Measurements from ENCODE around the gene OR2C1.

The OR2C1 gene

GRCh38 chr16:3400446-3400778 lies 44.7 kb downstream of the OR2C1 start:
- DNase-seq (ENCODE audit: low spot score) = peak; percentile 2

GRCh38 chr16:3400779-3401688 lies 45.3 kb downstream of the OR2C1 start, which contains the start of the genes ZNF174 and ZSCAN32:
TSS of gene ZNF174 (plus strand) at chr16:3401215. CDS start at chr16:3402005, 790 bp downstream.
TSS of gene ZSCAN32 (minus strand) at chr16:3401004. CDS start at chr16:3397557, 3,447 bp downstream.
- DNase-seq (ENCODE audit: low spot score) = peak; percentile 98

GRCh38 chr16:3401719-3402397 lies 46.2 kb downstream of the OR2C1 start:
- peak; percentile 4 for DNase-seq (ENCODE audit: low spot score)

Measured in kidney capillary endothelial cell (primary cell).